Cardiac muscle cell (in vitro differentiated cells and primary cell): ENCODE measurements around the gene MATN4. TPM values are rescaled to one million over a fixed set of nuclear protein-coding genes. Genes with fewer than 3 reads are reported as not detected.

Experiments used
- DNase-seq, 2 donors: peaks; one replicate each; pipeline versions ENCODE4 v3.0.0 to v3.0.0-alpha.2; 2010 to 2017; ENCODE audit warnings: low read depth in 1 of 2, low spot score in 1 of 2
- H3K27ac ChIP-seq: fragments of 200-600 bp; sonication (generic); 2 replicates; pipeline ENCODE4 v1.5.1; 2016
- H3K27me3 ChIP-seq: fragments of 200-600 bp; sonication (generic); 2 replicates; pipeline ENCODE4 v1.6.0; 2016; ENCODE audit warnings: control low read depth
- H3K36me3 ChIP-seq: fragments of 200-600 bp; sonication (generic); 2 replicates; pipeline ENCODE4 v1.5.1; 2016; ENCODE audit warnings: control low read depth
- H3K4me1 ChIP-seq: fragments of 200-600 bp; sonication (generic); 2 replicates; pipeline ENCODE4 v1.8.1; 2017; ENCODE audit warnings: low read depth, mild to moderate bottlenecking, mixed run types
- H3K4me3 ChIP-seq: fragments of 200-600 bp; sonication (generic); 2 replicates; pipeline ENCODE4 v1.5.1; 2016; ENCODE audit warnings: mild to moderate bottlenecking
- H3K9me3 ChIP-seq: fragments of 200-600 bp; sonication (generic); 2 replicates; pipeline ENCODE4 v1.5.1; 2017; ENCODE audit warnings: low read depth, mild to moderate bottlenecking, control low read depth
- CTCF ChIP-seq: IDR thresholded peaks from 2 replicates; pipeline ENCODE4 v1.5.1; 2012; ENCODE audit warnings: low read depth, mild to moderate bottlenecking, low read length
- polyA plus RNA-seq: library from polyadenylated mRNA; unstranded; fragments of >200 nt; fragmentation: Nextera tagmentation; extraction: Ambion mirVana; gene quantifications from 2 replicates; pipeline ENCODE4 v1.2.1, GENCODE V29; 2016
- total RNA-seq: library from RNA; depleted of rRNA; stranded (reverse); fragments of >200 nt; gene quantifications from 2 replicates; pipeline ENCODE4 v1.2.3, GENCODE V29; 2016

Gene MATN4
- total and polyA plus RNA-seq, 2 experiments from 2014 or later = not detected

GRCh38 chr20:45303586-45304463, 4.3 kb downstream of the MATN4 start:
- no peak for DNase-seq
- H3K4me3 ChIP-seq = no peak overlapping the region
- no peak overlapping the region for H3K27ac ChIP-seq
- TF ChIP-seq CTCF = no peak
- no peaks in the 10 kb centered on the region for H3K4me1 ChIP-seq
- no peaks in the 10 kb centered on the region for H3K36me3 ChIP-seq
- H3K9me3 ChIP-seq = no peaks in the 10 kb centered on the region
- peaks cover 16% of the 10 kb centered on the region for H3K27me3 ChIP-seq

- no peak for TF ChIP-seq CTCF
- DNase-seq = no peak
- peaks cover 8% of the 10 kb centered on the region for H3K27me3 ChIP-seq
Observed at GRCh38 chr20:45301824-45302271, 6.3 kb downstream of the MATN4 start.

GRCh38 chr20:45300961-45301360, 7.1 kb downstream of the MATN4 start:
- no peak overlapping the region for H3K27ac ChIP-seq
- no peaks in the 10 kb centered on the region for H3K36me3 ChIP-seq
- TF ChIP-seq CTCF = peak; percentile 56
- no peaks in the 10 kb centered on the region for H3K9me3 ChIP-seq
- no peaks in the 10 kb centered on the region for H3K27me3 ChIP-seq
- no peaks in the 10 kb centered on the region for H3K4me1 ChIP-seq
- DNase-seq = peak; percentile 37 to 61
- H3K4me3 ChIP-seq = no peak overlapping the region

More at GRCh38 chr20:45301824-45302271, 6.3 kb downstream of the MATN4 start:
- Histone ChIP-seq H3K9me3 (no peaks in the 10 kb centered on the region), H3K4me3 (no peak overlapping the region), H3K27ac (no peak overlapping the region), H3K4me1 (no peaks in the 10 kb centered on the region), H3K36me3 (no peaks in the 10 kb centered on the region)

- H3K36me3 ChIP-seq = no peaks in the 10 kb centered on the region
- H3K4me1 ChIP-seq = no peaks in the 10 kb centered on the region
- no peak for DNase-seq
- no peaks in the 10 kb centered on the region for H3K9me3 ChIP-seq
- H3K27me3 ChIP-seq = no peaks in the 10 kb centered on the region
- no peak overlapping the region for H3K27ac ChIP-seq
- TF ChIP-seq CTCF = no peak
- H3K4me3 ChIP-seq = no peak overlapping the region
Observed at GRCh38 chr20:45299786-45300185, 8.3 kb downstream of the MATN4 start.

GRCh38 chr20:45297786-45298497, 10.2 kb downstream of the MATN4 start:
- TF ChIP-seq CTCF = no peak
- no peaks in the 10 kb centered on the region for H3K36me3 ChIP-seq
- no peak overlapping the region for H3K4me3 ChIP-seq
- no peaks in the 10 kb centered on the region for H3K9me3 ChIP-seq
- H3K4me1 ChIP-seq = no peaks in the 10 kb centered on the region
- peaks cover 7% of the 10 kb centered on the region for H3K27me3 ChIP-seq
- H3K27ac ChIP-seq = no peak overlapping the region
- DNase-seq = no peak
